K562 (cell line): Measurements from ENCODE around the gene TNFAIP8L1.

Experiments used
- CHD4 ChIP-seq: fragments of 200-600 bp; sonication (generic); IDR thresholded peaks from 3 replicates; pipeline ENCODE4 v1.6.1; 2012; ENCODE audit warnings: low read depth, mild to moderate bottlenecking, mixed read lengths, low read length, inconsistent platforms; ENCODE audit not compliant: insufficient read depth, insufficient replicate concordance, poor library complexity, severe bottlenecking
- EP300 ChIP-seq: IDR thresholded peaks from 2 replicates; pipeline ENCODE4 v1.6.1; 2012; ENCODE audit warnings: low read length, improper control_type of control experiment
- ESRRA ChIP-seq: fragments of 450-650 bp; IDR thresholded peaks from 2 replicates; pipeline ENCODE4 v1.6.1; 2014; ENCODE audit warnings: low read depth, mild to moderate bottlenecking, moderate library complexity, borderline replicate concordance
- MTA2 ChIP-seq: fragments of 450-650 bp; IDR thresholded peaks from 2 replicates; pipeline ENCODE4 v1.6.1; 2016; ENCODE audit warnings: low read depth
- SP2 ChIP-seq: IDR thresholded peaks from 2 replicates; pipeline ENCODE4 v1.6.1; 2011; ENCODE audit warnings: mild to moderate bottlenecking, low read depth, low read length, moderate library complexity; ENCODE audit not compliant: poor library complexity, severe bottlenecking; ENCODE audit errors: extremely low read depth
- SRSF9 ChIP-seq: fragments of 200-400 bp; formaldehyde crosslinking; IDR thresholded peaks from 2 replicates; pipeline ENCODE4 v1.6.1; 2017; ENCODE audit warnings: low read depth, low read length, borderline replicate concordance
- TF ChIP-seq, protein P1 (sequence below), 2 experiments: fragments of 450-650 bp; formaldehyde crosslinking in 1 of 2; IDR thresholded peaks; 2 replicates each; pipeline versions ENCODE4 v1.4.0 to v1.6.1; 2014 to 2020; ENCODE audit warnings: mild to moderate bottlenecking in 2 of 2, borderline replicate concordance in 1 of 2, low read depth in 1 of 2

DNA sequence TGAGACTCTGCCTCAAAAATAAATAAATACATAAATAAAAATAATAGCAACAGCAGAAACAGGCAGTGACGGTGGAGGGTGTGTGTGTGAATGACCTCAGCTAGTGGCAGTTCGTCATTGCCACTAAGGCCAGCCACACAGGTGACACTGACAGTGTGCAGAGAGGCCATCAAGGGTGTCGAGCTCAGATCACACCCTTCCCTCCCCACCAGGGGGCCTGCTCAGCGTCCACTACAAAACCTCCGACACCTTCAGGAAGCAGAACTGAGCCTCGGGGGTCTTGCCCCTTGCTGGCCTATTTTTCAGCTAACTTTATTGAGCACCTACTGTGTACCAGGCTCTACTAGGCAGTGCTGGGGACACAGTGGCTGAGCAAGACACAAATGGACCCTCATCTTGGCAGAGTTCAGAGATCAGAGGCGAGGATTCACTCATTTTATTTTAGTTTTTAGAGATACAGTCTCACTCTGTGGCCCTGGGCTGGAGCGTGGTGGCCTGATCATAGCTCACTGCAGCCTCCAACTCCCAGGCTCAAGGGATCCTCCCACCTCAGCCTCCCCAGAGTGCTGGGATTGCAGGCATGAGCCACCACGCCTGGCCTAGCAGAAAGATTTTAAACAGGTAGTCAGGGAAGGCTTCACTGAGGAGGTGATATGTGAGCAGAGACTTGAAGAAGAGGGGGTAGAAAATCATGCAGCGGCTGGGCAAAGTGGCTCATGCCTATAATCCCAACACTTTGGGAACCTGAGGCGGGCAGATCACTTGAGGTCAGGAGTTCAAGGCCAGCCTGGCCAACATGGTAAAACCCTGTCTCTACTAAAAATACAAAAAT, 49.5 kb upstream of the TNFAIP8L1 start:
- TF ChIP-seq SRSF9 (no peak), ESRRA (no peak; the same call in 1 of the 2 replicates), EP300 (no peak), SP2 (no peak), MTA2 (no peak), CHD4 (no peak)
- TF ChIP-seq, protein P1, sequence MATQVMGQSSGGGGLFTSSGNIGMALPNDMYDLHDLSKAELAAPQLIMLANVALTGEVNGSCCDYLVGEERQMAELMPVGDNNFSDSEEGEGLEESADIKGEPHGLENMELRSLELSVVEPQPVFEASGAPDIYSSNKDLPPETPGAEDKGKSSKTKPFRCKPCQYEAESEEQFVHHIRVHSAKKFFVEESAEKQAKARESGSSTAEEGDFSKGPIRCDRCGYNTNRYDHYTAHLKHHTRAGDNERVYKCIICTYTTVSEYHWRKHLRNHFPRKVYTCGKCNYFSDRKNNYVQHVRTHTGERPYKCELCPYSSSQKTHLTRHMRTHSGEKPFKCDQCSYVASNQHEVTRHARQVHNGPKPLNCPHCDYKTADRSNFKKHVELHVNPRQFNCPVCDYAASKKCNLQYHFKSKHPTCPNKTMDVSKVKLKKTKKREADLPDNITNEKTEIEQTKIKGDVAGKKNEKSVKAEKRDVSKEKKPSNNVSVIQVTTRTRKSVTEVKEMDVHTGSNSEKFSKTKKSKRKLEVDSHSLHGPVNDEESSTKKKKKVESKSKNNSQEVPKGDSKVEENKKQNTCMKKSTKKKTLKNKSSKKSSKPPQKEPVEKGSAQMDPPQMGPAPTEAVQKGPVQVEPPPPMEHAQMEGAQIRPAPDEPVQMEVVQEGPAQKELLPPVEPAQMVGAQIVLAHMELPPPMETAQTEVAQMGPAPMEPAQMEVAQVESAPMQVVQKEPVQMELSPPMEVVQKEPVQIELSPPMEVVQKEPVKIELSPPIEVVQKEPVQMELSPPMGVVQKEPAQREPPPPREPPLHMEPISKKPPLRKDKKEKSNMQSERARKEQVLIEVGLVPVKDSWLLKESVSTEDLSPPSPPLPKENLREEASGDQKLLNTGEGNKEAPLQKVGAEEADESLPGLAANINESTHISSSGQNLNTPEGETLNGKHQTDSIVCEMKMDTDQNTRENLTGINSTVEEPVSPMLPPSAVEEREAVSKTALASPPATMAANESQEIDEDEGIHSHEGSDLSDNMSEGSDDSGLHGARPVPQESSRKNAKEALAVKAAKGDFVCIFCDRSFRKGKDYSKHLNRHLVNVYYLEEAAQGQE (IDR thresholded peaks at IDR 0.05; ENCODE audit: borderline replicate concordance): peak; percentile 57; the same call in 1 of the 2 replicates
- TF ChIP-seq, protein P1 (CRISPR knock-in tag; IDR thresholded peaks at IDR 0.05; ENCODE audit: low read depth): no peak
